Articular chondrocyte of knee joint (primary cell): ENCODE results near the gene TNPO1. TPM values are rescaled to one million over a fixed set of nuclear protein-coding genes. Genes with fewer than 3 reads are reported as not detected.

Experiments
- small RNA-seq: library from RNA; depleted of rRNA; stranded (forward); fragments of <200 nt; gene quantifications from one replicate; pipeline ENCODE3, GENCODE V24; 2012
- total RNA-seq: library from RNA; depleted of rRNA; stranded (reverse); fragments of >200 nt; gene quantifications from 2 replicates; pipeline ENCODE4 v1.2.3, GENCODE V29; 2012

TNPO1 gene
- 188 and 294 TPM in 2 replicates for total RNA-seq

DNA sequence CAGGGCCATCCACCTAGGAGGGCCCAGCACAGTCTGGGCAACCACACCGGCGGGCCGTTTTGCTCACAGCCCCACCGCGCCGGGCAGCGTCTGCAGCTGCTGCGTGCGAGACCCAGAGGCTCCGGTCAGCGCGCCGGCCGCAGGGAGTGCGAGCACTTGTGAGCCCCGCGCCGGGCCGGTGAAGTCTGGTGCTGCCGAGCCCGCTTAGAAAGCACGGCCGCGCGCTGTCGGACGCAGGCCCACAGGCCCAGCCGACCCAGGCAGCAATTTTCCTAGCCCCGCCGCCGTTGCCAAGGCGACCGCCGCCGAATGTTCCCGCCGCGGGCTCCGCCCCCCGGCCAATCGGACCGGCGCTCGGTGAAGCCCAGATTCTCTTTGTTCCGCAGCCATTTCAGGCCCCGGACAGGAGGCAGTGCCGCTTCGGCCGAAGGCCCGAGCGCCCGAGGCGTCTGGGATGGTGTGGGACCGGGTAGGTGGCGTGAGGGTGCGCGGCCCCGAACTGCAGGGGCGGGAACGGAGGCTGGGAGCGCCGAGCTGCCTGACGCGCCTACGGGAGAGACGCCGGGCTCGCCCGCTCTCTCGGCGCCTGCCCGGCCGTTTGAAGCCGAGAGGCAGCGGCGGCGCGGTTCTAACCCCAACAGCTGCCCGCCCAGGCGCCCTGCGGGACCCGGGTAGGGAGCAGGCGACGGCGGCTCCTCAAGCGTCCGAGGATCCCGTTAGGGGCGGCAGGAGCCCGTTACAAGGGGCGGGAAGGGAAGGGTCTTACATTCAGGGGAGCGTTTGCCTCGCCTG lies at the start of gene TNPO1:
Gene TNPO1 (plus strand): TSS at position 378 of the 792 bp plus-strand sequence. CDS start 77 bp downstream, at position 455.

DNA sequence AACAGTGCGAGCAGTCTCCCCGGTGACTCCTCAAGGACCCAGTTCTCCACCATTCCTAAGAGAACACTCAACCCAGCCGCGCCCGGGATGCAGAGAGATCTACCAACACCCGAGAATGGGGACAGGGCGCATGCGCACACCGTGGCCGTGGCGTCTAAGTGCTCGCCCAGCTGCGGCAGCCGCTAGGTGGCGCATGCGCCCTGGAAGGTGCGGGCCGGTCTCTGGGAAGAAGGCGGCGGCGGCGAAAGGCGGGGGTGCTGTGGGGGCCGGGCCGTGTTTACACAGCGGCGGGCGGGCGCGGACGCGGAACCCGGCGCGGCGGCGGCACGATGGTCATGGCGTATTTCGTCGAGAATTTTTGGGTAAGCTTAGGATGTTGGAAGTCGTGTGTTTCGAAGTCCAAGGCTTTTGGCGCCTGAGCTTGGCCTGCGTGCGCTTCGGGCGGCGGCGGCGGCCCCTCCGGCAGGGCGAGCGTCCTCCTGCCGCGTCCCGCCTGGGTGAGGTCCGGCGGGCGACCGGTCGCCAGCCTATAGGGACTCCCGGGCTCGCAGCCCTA lies 139.4 kb downstream of the TNPO1 start, which contains the start of gene FCHO2:
Gene FCHO2 (plus strand): TSS at position 274 of the 556 bp plus-strand sequence. CDS start 56 bp downstream, at position 330.

Small RNA genes within 50 kb of the gene (small RNA-seq; reads per million reads assigned to genes)
- 1.3 reads per million, percentile 55 among the genes with 10 or more reads in this experiment for gene MIR4804
- not detected for gene RF00019

Other genes with a start within 250 kb of the TNPO1 start
- gene FCHO2, start 139.4 kb downstream of the TNPO1 start, total RNA-seq, result 20.3 and 21.2 TPM in 2 replicates